Measurements from ENCODE around the gene FKBP5.
"Not testable (repeated sequence)": the region's sequence is repeated elsewhere in the genome, so short reads cannot be mapped to it uniquely, and the experiment has no call there.

Gene FKBP5

GRCh38 chr6:35626401-35626800, 62.3 kb downstream of the FKBP5 start:
- in situ Hi-C loops (cut with MboI; ENCODE audit: low sequenced_read_pairs): no loop called here

GRCh38 chr6:35624341-35625070, 64.2 kb downstream of the FKBP5 start:
- in situ Hi-C loops (cut with MboI; ENCODE audit: low sequenced_read_pairs): no loop called here

DNA sequence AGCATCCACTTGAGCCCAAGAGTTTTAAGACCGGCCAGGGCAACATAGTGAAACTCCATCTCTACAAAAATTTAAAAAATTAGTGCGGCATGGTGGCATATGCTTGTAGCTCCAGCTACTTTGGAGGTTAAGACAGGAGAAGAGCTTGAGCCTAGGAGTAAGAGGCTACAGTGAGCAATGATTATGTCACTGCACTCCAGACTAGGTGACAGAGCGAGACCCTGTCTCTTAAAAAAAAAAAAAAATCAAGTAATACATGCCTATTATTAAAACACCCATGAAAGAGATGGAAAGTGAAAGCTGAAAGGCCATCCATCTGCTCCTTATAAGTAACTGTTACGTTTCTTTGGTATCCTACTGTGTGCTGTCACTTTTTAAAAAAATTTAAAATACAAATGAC, 66.4 kb downstream of the FKBP5 start:
- in situ Hi-C loops (cut with MboI; ENCODE audit: low sequenced_read_pairs): no loop called here

DNA sequence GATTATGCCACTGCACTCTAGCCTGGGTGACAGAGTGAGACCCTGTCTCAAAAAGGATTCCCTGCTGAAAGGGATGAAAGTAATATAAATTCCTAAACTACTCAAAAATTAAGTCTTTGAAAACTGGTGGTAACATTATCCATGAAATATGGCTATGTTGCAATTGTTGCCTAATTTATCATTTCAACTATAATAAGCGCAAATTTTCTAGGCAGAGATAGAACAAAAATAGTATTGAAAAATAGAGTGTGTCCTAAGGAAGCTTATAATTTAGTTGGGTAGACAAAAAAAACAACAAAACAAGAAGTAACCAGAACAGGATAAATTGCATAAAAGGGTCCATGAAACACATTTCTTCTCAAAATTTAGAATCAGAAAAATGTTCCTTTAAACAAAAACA, 68.0 kb downstream of the FKBP5 start:
- in situ Hi-C loops (cut with MboI; ENCODE audit: low sequenced_read_pairs): no loop called here

DNA sequence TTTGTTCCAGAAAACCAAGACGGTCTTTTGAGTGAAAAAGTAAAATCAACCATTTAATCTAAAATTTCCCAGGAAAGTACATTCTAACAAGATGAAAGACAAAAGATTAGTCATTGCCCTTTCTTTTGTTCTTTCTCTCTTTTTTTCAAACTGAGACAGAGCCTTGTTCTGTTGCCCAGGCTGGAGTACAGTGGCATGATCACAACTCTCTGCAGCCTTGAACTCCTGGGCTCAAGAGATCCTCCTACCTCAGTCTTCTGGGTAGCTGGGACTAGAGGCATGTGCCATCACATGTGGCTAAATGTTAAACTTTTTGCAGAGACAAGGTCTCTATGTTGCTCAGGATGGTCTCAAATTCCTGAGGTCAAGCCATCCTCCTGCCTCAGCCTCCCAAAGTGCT, 75.0 kb downstream of the FKBP5 start:
- in situ Hi-C loops (cut with MboI; ENCODE audit: low sequenced_read_pairs): no loop called here

DNA sequence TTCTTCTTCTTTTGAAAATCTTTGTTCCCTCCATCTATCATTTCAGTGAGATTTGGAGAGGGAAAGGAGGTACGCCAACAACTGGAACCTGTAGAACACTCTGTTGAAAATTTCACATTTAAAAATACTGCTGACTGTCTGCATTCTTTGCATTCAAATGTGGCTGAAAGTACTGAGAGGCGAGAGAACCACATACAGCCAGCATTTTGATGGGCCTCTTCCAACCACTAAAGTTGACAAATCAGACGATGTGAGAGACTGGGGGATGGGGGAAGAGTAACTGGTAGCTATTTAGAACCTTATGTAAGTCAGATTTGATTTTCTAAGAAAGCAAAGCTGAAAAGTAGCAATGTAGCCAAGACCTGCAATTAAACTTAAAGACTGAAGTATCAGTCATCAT, 77.5 kb downstream of the FKBP5 start:
- in situ Hi-C loops (cut with MboI; ENCODE audit: low sequenced_read_pairs): no loop called here

DNA sequence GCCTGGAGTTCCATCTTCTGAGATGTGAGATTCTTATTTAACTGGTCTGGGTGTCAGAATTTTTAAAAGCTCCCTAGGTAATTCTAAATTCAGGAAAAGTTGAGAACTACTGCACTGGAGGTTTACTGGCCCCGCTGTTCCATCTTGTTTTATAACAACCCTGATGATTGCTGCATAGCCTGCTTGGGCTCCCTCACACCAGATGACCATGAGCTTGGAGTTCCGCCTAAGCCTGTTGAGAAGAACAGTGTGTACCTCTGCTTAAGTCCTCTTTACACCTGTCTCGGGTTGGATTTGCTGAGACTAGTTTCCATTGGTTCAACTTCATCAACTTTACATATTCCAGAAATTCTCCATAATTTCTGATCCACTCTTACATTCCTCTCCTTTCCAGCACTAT, 77.9 kb downstream of the FKBP5 start:
- in situ Hi-C loops (cut with MboI; ENCODE audit: low sequenced_read_pairs): no loop called here

GRCh38 chr6:35609588-35609987, 79.1 kb downstream of the FKBP5 start:
- in situ Hi-C loops (cut with MboI; ENCODE audit: low sequenced_read_pairs): no loop called here

DNA sequence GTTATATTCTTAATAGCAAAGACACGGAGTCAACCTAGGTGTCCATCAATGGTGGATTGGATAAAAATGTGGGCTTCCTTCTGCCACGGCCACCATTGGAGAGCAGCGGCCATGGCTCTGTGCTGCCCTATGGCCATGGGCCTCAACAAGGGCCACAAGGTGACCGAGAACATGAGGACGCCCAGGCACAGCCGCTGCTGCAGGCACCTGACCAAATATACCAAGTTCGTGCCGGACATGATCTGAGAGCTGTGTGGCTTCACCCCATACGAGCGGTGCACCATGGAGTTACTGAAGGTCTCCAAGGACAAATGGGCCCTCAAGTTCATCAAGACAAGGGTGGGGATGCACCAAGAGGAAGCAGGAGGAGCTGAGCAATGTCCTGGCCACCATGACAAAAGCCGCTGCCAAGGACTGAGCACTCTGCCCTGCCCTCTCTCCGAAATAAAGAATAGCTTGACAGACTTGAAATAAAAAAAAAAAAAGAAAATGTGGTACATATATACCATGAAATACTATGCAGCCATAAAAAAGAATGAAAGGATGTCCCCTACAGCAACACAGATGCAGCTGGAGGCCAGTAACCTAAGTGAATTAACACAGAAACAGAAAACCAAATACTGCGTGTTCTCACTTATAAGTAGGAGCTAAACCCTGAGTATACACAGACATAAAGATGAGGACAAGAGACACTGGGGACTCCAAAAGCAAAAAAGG, 81.0 kb downstream of the FKBP5 start:
- in situ Hi-C loops (cut with MboI; ENCODE audit: low sequenced_read_pairs): no loop called here

DNA sequence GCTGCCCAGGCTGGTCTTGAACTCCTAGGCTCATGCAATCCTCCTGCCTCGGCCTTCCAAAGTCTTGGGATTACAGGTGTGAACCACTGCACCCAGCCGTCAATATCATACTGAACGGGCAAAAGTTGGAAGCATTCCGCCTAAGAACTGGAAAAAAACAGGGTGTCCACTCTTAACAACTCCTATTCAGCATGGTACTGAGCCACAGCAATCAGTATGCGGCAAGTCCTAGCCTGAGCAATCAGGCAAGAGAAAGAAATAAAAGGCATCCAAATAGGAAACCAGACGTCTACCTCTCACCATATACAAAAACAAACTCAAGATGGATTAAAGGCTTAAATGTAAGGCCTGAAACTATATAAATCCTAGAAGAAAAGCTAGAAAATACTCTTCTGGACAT, 83.1 kb downstream of the FKBP5 start:
- in situ Hi-C loops (cut with MboI; ENCODE audit: low sequenced_read_pairs): no loop called here

DNA sequence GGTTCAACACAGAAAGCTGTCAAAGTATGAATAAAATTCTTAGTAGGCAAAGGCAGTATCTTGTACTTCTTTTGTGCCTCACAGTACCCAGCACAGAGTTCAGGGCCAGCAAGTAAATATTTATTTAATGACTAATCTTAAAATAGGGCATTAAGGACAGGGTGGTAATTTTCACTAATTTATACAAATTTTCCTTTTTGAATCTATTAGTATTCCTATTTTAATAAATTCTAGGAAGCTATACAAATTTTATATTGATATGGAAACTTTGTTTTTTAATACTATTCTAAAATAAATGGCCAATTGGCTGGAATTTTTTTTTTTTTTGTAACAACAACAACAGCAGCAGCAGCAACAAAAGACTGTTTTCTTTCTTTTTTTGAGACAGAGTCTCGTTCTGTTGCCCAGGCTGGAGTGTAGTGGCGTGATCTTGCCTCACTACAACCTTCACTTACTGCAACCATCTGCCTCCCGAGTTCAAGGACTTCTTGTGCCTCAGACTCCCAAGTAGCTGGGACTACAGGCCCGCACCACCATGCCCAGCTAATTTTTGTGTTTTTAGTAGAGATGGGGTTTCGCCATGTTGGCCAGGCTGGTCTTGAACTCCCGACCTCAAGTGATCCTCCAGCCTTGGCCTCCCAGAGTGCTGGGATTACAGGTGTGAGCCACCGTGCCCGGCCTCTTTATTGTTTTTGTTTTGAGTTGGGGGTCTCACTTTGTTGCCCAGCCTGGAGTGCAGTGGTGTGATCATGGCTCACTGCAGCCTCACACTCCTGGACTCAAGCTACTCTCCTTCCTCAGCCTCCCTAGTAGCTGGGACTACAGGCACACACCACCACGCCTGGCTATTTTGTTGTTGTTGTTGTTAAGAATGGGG, 85.2 kb downstream of the FKBP5 start:
- in situ Hi-C loops (cut with MboI; ENCODE audit: low sequenced_read_pairs): no loop called here

DNA sequence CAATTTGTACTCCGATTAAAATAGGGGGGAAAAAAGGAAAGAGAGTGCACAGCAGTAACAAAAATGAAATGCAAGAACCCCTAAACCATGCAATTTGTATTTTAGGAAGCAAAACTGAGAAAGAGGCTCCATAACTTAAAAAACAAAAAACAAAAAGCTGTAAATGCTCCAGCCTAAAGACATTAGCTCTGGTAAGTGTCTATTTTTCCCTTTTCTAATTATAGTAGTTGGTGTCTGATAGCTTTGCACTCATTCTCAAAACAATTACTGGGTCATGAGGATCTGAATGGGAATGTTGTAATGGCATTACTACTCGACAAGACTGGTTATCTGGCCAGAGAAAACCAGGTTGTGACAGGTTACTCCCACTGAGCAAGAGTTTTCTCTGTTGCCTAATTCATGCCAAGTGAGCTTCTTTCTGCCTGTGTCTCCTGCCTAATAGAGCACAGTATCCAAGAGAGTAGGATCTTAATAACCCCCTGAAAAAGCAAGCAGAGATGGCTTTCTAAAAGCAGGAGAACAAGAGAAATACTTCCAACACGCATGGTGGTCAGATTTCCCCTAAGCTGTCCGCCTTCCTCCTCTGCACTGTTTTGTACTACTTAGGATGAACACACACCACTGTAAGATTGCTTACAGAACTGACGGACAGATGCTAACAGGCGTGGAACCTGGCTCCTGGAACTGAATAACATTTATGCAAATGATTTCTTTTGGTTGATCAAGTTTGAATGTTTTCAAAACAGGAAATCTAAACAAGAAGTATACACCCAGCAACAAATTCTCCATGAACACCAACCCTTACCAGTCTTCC, 86.4 kb downstream of the FKBP5 start:
- in situ Hi-C loops (cut with MboI; ENCODE audit: low sequenced_read_pairs): no loop called here

DNA sequence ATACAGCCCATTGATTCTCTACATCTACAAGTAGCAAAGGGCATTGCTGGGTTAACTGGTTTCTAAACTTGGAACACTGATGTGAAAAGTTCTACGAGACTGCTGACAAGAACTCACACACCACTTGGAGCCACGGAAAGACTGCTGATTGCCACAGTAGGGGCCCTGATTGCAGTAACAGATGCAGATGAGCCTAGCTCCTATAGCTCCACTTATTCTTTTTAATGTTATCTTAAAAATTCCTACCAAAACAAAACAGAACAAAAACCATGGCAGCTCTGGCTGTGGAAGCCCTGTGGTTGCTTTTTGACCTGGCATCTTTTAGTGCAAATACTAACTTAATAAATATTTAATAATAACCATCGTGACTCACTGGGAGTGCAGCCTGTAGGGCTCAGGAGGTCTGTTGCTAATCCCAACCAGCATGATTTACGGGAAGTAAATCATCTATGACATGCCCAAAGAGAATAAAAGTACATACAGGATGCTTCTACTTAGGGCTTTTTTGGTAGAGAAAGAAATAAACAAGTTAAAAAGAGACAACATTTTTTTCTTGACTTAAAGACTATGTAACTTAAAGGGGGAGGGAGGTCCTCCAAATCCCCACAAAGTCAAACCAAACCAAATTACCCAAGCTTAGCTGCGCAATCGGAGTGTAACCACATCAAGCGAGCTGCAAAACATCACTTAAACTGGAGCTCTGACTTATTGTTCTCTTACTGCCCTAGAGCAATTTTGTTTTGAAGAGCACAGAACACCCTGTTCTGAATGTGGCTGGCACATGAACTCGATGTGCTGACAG, 87.2 kb downstream of the FKBP5 start:
- in situ Hi-C loops (cut with MboI; ENCODE audit: low sequenced_read_pairs): no loop called here

GRCh38 chr6:35600659-35601125, 88.0 kb downstream of the FKBP5 start:
- in situ Hi-C loops (cut with MboI; ENCODE audit: low sequenced_read_pairs): no loop called here

- in situ Hi-C loops (cut with MboI; ENCODE audit: low sequenced_read_pairs): no loop called here
These were observed 88.7 kb downstream of the FKBP5 start for GRCh38 chr6:35599761-35600658.

DNA sequence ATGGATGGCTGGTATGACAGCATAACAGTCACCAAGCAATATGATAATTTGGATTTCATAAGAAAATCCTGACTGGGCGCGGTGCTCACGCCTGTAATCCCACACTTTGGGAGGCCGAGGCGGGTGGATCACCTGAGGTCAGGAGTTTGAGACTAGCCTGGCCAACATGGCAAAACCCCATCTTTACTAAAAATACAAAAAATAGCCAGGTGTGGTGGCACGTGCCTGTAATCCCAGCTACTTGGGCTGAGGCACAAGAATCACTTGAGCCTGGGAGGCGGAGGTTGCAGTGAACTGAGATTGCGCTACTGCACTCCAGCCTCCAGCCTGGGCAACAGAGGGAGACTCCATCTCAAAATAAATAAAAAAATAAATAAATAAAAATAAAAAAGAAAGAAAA, 90.1 kb downstream of the FKBP5 start:
- in situ Hi-C loops (cut with MboI; ENCODE audit: low sequenced_read_pairs): not testable (repeated sequence)

GRCh38 chr6:35596448-35597442, 92.0 kb downstream of the FKBP5 start:
- in situ Hi-C loops (cut with MboI; ENCODE audit: low sequenced_read_pairs): no loop called here
